ENCODE results near the gene BCL11B.

Gene BCL11B

GRCh38 chr14:99175331-99176155 lies 96.5 kb downstream of the BCL11B start:
- no peak for TF ChIP-seq CTCF (IDR thresholded peaks at IDR 0.05; ENCODE audit: extremely low read depth, missing control alignments)
- no peak for DNase-seq (ENCODE audit: low spot score)

GRCh38 chr14:99174770-99175319 lies 97.2 kb downstream of the BCL11B start:
- no peak for TF ChIP-seq CTCF (IDR thresholded peaks at IDR 0.05; ENCODE audit: extremely low read depth, missing control alignments)
- no peak for DNase-seq (ENCODE audit: low spot score)

GRCh38 chr14:99174081-99174769 lies 97.8 kb downstream of the BCL11B start:
- no peak for DNase-seq (ENCODE audit: low spot score)
- no peak for TF ChIP-seq CTCF (IDR thresholded peaks at IDR 0.05; ENCODE audit: extremely low read depth, missing control alignments)

- no peak for DNase-seq (ENCODE audit: low spot score)
- TF ChIP-seq CTCF (IDR thresholded peaks at IDR 0.05; ENCODE audit: extremely low read depth, missing control alignments), result no peak
Measured at GRCh38 chr14:99173506-99173905, 98.5 kb downstream of the BCL11B start.

- DNase-seq (ENCODE audit: low spot score), result no peak
- TF ChIP-seq CTCF (IDR thresholded peaks at IDR 0.05; ENCODE audit: extremely low read depth, missing control alignments), result no peak
Measured at GRCh38 chr14:99173086-99173485, 98.9 kb downstream of the BCL11B start.

GRCh38 chr14:99171396-99171795 lies 100.6 kb downstream of the BCL11B start:
- TF ChIP-seq CTCF (IDR thresholded peaks at IDR 0.05; ENCODE audit: extremely low read depth, missing control alignments), result no peak
- no peak for DNase-seq (ENCODE audit: low spot score)

GRCh38 chr14:99169776-99170356 lies 102.1 kb downstream of the BCL11B start:
- no peak for TF ChIP-seq CTCF (IDR thresholded peaks at IDR 0.05; ENCODE audit: extremely low read depth, missing control alignments)
- DNase-seq (ENCODE audit: low spot score), result no peak

All from GM20000 (cell line).